UCSD-AML1 (cell line): ENCODE results near the gene HMOX2.

ENCODE experiments used
- DNase-seq: peaks from one replicate; lab custom pipeline; 2025; ENCODE audit not compliant: unreplicated experiment; lab: John Stamatoyannopoulos, UW

HMOX2 gene

DNA sequence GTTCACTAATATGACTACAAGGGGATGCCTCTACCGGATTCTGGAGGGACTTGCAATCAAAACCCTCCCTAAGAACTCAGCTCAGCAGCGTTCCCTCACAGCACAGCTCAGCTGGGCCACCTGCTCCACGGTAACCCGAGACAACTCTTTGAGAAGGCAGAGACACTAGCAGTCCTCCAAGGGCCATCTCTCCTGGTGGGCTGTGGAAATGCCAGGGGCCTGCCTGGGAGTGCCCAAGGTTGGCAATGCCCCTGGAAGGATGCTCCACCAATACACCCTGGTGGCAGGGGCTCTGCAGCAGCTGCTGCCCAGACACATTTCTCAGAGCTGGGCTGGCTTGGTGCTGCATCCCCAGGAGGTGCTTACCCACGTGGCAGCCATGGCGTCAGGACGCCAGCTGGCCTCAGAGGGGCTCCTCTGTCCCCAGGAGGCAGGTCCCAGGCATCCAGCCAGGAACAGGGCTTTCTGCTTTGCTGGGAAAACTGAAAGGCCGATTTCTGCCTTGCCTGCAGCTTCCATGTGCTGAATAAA lies 45.9 kb downstream of the HMOX2 start:
- DNase-seq = no peak

DNA sequence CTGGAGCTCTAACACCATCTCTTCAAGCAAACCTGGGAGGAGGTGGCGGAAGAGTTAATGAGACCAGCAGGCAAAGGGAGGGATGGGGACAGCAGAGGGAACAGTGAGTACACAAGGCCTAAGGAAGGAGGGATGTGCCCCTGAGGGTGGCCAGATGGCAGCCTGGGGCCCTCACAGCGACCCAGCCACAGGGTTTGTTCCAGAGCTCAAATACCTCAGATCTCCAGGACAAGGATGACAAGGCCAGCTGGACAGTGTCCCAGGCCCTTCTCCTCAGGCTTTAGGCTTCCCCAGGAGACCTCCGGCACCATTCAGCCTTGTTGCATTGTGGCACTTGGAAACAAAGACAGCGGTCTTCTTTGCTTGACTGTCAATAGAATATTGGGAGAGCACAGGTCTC lies 47.5 kb downstream of the HMOX2 start:
- DNase-seq = no peak

DNA sequence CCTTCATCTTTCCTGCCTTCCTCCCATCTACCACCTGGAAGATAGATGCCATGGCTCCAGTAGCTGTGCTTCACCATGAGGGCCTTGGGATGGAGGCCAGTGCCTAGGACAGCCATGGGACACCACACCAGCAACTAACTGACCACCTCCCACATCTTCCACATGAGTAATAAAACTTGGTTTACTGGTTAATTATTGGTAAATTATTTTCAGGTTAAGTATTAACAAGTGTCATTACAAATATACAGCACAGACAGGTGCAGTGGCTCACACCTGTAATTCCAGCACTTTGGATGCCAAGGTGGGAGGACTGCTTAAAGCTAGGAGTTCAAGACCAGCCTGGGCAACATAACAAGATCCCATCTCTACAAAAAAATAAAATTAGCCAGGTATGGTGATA lies 48.4 kb downstream of the HMOX2 start:
- DNase-seq = no peak

DNA sequence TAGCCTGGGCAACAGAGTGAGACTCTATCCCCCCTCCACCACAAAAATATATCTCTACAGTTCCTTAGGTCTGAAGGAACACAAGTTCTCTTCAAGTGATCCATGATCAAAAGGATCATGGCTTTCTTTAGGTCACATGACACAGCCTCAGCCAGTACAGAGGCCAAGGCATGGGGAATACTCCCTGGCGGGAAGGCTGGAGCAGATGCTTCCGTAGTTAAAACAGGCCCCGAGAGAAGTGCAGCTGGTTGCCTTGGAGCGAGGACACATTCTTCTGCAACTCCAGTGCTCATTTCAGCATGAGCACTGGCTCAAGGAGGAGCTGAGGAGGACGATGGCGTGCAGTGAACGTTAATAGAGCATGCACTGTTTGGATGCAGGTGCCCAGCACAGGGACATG lies 48.9 kb downstream of the HMOX2 start:
- DNase-seq = no peak

DNA sequence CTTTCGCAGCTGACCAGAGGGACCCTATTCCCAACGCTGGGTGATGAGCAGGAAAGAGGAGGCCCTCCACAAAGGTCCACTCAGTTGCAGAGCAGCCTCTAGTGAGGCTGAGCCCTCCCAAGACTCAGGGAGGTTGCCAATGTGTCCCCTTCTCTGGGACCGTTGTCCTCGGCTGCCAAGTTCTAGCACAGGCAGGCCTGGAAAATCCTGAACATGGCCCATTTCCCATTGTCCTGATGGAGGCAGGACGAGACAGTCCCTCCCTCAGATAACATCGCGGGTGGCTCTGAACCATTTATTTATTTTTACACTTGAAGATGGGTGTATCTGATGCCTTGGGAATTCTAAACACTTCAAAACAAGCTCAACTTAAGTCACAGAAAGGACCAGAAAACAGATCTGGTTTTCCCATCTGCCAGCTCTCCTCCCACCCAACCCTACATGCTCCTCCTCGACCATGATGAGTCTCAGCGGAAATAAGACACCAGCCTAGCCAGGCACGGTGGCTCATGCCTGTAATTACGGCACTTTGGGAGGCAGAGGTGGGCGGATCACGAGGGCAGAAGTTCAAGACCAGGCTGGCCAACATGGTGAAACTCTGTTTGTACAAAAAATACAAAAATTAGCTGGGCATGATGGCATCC lies 49.6 kb downstream of the HMOX2 start:
- no peak for DNase-seq

DNA sequence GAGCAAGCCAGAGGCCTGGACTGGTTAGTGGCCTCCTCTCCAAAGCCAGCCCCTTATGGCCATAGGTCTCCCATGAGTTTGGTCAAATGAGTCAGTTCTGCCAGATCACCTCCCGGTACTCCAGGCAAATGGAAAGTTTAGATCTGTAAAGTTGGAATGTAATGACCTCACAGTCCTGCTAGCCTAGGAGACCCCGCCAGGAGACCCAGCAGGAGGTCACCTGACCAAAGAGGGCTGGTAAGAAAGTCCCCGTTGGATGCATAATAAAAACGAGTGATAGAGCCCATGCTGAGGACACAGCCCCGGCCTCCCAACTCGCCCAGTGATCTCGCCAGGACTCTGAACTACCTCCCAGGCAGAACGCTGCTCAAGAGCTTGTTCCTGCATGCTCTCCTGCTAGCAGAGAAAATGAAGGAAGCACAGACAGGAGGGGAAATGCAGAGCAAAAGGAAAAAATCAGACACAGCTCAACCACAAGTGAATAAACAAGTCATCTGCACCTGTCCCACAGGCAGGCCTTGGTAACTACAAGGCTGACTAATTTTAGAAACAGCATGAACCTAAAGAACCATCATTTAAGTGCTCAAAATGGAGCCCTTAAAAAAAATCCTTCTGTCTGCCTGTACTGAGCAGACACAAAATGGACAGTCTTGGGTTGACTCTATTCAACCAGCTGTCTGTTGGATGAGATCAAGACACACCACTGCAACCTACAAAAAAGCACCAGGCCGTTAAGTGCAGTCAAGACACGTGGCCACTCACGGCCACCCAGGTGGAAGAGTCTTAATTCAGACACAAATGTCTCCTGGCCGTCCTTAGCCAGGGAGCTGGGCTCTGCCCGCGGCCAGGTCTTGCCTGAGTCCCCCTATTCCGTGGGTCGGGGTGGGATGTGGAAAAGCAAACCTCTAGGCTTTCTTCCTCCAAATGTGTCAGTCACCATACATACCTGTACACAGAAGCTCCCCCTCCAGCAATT lies 53.2 kb downstream of the HMOX2 start:
- no peak for DNase-seq

DNA sequence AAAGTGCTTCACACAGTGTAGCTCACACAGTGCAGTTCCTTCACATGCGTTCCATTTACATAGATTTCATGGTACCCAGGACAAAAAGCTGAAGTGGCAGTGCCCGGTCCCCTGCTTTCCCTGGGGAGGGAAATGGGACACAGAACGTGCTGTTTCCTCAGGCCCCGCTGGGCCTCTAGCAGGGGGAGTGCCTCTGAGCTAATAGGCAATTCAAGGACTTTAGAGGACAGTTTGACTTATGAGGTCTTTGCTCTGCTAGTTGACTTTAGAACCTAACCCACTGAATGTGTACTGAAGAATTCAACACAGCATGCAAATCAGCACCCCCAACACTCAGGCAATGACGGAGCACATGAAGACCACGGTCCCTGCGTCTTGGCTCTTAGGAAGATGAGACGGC lies 55.6 kb downstream of the HMOX2 start:
- no peak for DNase-seq

DNA sequence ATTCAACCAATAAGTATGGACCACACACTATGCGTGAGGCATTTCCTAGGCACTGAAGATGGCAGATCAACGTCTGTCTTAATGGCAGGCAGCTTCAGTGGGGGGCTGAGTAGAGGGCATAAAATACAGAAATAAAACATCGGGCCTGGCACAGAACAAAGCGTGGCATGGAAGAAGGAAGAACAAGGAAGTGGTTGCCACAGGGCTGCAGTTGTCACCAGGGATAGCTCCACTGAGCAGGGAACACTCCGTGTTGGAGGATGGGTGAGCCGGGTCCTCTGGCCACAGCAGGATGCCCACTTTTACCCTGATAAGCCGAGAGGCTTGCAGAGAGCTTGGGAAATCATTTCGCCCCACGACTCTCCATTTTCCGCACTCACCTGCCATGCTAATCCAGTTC lies 56.0 kb downstream of the HMOX2 start:
- DNase-seq = no peak

DNA sequence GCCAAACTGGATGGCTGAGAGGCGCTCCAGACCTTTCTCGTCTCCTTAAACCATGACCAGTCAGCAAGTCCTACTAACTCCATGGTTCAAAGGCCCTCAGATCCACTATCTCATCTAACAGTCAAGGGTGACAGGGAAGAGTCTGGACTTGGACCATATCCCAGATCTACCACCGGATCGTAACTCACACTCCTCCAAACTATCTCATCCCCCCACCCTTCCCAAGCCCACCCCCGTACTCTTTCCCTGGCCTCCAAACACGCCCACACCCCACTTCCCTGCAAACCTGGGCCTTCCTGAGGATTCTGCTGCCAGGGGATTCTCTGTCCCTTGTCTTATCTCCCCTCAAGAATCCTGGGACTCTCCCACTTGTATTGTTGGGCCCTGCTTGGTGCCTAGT lies 57.3 kb downstream of the HMOX2 start:
- DNase-seq = no peak

DNA sequence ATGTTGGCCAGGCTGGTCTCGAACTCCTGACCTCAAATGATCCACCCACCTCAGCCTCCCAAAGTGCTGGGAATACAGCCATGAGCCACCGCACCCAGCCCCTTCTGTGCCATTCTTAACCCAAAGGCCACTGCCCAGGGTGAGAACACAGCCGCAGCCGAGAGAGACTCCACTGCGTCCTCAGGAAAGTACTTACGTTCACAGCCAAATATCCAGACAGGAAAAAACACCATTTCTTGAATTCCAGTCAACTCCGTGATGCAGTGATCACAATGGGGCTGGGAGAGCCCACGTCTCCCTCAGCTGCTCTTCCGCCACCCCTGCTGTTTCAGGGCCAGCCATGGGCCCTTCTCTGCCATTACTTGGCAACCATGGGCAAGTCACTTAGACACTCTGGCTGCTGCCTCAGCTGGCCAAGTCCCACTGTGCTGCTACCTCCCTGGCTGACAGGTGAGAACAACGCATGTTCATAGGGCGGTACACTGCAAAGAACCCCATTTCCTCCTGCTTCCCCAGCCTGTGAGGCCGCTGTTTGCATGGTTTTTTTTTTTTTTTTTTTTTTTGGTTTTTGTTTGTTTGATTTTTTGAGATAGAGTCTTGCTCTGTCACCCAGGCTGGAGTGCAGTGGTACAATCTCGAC lies 58.1 kb downstream of the HMOX2 start:
- DNase-seq = no peak

DNA sequence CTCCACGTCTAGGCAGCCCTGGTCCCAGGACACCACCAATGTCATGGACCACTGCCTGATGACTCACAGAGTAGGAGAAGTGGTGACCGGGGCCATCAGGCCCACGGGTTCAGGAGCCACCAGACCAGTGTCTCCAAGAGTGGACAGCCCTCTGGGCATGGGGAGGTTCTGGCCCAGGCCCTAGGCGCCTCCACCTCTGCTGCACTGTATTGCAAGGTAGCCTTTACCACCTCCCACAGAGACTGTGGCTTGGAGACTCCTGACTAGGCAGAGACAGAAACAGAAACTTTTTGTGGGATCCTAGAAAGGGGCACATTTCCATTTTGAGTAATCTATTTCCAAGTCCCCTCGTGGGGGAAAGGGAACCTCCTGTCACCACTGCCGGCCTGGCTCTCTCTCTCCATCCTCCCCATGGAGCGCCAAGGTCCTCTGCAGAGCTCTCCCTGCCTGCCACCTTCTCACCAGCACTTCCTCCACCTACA lies 59.5 kb downstream of the HMOX2 start:
- no peak for DNase-seq

DNA sequence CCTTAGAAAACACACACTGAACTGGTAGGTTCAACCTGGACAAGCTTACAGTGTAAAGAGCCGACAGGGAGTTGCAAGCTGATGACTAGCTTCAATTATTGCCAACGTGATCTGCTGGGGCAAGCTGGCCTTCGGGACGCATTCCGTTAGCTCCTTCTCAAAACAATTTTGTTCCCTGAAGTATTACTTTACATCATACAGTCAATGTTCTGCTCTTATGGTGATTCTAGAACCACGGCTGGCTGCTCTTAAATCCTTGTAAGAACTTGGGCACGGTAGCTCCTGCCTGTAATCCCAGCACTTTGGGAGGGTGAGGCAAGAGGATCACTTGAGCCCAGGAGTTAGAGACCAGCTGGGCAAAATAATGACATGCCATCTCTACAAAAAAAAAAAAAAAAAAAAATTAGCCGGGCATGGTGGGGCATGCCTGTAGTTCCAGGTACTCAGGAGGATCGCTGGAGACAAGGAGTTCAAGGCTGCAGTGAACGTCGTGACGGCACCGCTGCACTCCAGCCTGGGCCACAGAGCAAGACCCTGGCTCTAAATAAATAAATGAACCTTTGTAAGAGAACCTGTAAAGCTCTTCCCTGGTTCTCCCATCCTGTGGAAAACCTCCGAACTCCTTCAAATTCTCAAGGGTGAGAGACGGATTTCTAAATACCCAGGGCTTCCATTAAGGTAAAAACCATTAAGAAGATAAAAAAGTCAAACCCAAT lies 60.4 kb downstream of the HMOX2 start:
- no peak for DNase-seq

DNA sequence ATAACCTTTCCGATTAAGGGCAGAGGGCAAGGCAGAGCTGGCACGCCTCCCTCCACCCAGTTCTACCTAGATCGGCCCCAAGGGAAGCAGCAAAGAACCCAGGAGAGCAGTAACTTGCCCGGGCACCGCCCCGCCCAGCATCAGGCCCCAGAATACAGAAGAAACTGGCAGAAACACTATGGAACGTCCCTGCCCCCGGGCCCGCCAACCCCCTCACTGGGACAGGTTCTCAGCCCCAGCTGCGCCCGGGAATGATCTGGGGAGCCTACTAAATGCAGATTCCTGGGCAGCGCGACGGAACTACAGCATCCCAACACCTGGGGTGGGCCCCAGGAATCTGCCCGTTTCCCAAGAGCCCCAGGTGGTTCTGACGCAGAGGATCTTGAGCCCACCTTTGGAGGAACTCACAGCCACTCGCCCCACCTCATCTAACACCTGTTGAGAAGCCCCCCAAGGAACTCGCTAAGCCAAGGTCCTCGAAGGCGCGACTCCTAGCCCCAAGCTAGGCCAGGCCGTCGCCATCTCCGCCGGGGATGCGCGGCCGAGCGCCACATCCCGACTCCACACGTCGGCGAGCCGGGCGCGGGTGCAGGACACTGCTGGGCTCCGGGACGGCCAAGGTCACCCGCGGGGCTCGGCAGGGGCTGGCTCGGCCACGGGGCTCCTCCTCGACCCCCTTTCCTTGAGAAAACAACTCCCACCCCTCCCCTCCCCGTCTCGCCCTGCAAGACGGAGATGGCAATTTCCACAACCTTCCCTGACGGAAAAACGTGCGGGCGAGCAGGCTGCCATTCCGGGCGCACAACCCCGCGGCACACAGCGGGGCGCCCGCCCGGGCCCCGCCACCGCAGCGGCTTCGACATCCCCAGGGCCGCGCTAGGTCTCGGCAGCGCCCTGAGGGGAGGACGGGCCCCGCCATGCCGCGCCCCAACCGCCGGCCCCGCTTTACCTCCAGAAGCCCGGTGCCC lies 61.5 kb downstream of the HMOX2 start:
- no peak for DNase-seq

DNA sequence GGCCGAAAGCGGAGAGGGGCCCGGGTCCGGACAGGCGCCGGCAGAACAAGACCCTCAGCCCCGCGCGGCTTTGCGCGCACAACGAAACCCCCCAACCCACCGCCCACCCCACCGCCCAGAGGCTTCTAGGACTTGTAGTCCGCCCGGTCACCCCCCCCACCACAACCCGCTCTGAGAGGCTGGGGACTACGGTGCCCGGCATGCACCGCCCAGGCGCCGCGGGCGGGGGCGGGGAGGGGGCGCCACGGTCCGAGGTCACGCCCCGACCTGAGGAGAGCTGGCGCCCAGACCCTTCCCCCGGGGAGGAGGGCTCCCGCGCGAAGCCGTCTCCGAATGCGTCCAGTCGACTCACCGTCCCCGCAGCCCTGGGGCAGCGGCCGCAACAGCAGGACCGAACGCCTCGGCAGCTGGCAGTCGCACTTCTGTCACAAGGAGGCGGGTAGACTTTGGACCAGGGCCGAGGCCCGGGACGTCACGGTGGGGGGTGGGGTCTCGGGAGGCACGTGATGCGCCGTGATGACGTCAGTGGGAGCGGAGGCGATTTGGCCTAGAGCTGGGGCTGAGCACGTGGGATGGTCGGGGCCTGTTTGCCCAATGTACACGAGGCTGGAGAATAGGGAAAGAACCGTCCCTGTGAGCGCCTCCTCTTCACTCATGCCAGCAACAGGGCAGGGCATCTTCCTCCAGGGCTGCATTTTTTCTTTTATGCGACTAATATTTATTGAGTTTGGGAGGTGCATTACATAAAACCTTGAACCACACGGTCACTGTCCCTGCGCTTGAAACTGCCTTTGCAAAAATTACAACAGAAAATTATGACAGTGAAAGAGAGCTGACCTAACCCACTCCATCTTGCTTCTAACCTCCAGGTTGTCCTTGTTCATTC lies 62.4 kb downstream of the HMOX2 start, which contains the start of gene CDIP1:
Gene CDIP1, minus strand, starts transcription at position 424 of the 886 bp plus-strand sequence. CDS start 24,643 bp downstream, outside the sequence.
- DNase-seq = peak; percentile 88

DNA sequence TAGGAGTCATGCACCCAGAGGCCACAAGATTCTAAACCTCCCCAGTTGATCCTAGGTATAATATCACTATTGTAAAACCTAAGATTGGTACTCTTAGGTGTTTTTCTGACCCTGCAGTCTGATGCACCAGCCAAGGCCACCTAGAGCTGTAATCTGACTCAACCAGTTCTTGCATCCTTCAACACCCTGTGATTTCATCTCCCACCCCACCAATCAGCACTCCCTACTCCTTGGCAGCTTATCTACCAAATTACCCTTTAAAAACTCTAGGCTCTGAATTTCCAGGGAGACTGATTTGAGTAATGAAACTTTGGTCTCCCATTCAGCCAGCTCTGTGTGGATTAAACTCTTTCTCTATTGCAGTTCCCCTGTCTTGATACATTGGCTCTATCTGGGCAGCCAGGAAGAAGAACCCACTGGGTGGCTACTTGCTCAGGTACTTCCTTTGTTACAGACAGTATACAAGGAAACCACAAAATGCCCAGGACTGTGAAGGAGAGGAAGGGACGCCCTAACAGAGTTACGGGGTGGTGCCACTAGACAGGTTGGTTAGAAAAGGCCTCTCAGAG lies 63.6 kb downstream of the HMOX2 start:
- no peak for DNase-seq

DNA sequence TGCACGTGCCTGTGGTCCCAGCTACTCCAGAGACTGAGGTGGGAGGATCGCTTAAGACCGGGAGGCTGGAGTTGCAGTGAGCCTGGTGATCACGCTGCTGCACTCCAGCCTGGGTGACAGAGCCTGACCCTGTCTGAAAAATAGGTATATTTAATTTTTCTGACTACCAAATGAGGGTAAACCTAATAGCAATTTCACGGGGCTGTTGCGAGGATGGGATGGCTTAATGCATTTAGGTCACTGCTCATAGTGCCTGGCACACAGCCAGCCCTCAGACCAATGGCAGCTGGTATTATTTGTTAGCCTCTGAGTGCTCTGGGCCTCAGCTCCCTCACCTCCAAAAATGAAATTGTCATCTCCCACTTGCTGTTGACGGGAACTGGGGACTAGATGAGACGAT lies 68.3 kb downstream of the HMOX2 start:
- DNase-seq = no peak

DNA sequence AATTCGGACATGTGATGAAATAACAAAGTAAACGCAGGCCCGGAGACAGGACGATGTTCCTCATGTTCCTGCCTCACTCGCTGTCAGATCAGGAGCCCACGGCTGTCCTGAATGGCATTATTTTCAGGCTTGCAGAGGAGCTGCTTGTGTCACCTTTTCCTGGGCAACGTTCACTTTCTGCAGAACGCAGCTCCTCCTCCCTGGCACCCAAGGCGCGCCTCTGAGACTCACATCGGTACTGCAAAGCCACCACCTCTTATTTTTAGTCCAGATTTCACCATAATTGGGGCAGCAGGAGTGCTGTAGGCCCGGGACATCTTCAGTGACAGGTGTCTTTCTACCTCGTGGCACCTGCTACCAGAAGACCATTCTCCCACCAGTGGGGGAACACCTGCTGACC lies 71.9 kb downstream of the HMOX2 start:
- no peak for DNase-seq

DNA sequence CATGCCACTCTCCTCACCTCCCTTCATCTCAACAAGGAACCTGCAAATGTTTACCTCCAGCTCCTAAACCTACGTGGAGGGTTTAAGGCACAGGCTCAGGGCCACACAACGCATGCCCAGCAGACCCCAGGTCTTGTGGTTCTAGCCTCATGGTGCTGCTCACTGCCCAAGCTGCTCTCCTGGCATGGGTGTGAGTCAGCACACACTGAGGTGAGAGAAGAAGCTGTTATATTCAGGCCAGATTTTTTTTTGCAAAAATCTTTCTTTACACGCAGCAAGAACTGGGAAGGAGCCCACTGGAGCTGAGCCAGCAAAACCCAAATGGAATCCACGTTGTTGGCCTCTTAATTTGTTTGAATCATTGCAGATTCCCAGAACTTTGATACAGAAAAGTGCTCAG lies 74.4 kb downstream of the HMOX2 start:
- DNase-seq = no peak
